Measurements from ENCODE around the gene GAK. TPM values are rescaled to one million over a fixed set of nuclear protein-coding genes. Genes with fewer than 3 reads are reported as not detected.

Gene GAK
- total RNA-seq, 6 experiments from 2014 or later, result 53.2 to 85.0 (median 64.5) TPM

DNA sequence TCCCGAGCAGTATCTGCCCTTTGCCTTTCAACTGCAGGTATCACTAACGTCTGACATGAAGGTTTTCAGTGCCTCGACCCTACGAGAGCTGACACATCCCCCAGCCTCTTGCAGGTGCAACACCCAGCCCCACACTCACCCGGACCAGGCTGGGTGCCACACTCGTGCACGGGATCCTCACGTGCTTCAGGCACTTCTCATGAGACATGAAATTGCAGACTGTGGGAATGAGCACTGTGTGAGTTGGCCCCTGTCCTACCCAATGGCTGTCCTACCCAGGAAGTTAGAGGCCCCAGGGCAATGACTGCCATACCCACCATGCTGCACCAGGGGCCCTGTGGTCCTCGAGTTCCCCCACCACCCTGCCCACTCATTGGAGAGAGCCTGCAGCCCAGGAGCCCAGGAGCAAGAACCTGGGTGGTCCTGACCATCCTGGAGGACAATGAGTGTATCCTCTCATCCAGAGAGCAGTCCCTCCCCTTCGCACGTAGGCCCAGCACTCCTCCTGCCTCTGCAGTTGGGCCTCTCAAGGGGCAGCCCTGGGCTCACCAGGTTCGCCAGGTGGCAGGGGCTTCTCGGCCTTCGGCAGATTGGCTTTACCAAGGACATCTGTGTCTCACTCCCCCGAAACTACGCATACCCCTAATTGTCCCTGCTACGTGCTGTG, 38.9 kb upstream of the GAK start:
- H3K9me3 ChIP-seq, result no peaks in the 10 kb centered on the region
- H3K36me3 ChIP-seq, result no peaks in the 10 kb centered on the region
- H3K27me3 ChIP-seq, result no peaks in the 10 kb centered on the region
- ATAC-seq, result no peak
- intact Hi-C loops (cut with DNase I), result loop anchor here in 1 of 2 donors (5.0 kb wide), 1 partner anchor 39 kb away; the partner anchor contains the start of genes GAK and TMEM175
- H3K4me1 ChIP-seq, result peaks cover 0 to 21% (median 5%) of the 10 kb centered on the region in 4 donors
- TF ChIP-seq CTCF (IDR thresholded peaks at IDR 0.05) (no peak), POLR2A (IDR thresholded peaks at IDR 0.05) (no peak)
- H3K4me3 ChIP-seq, result no peak overlapping the region
- no peak for DNase-seq
- H3K27ac ChIP-seq, result no peak overlapping the region
- 100% methylated on average over 5 of the region's 17 CpGs for WGBS (ENCODE audit: insufficient coverage, low coverage, low lambda C conversion rate, missing lambda C conversion rate)

DNA sequence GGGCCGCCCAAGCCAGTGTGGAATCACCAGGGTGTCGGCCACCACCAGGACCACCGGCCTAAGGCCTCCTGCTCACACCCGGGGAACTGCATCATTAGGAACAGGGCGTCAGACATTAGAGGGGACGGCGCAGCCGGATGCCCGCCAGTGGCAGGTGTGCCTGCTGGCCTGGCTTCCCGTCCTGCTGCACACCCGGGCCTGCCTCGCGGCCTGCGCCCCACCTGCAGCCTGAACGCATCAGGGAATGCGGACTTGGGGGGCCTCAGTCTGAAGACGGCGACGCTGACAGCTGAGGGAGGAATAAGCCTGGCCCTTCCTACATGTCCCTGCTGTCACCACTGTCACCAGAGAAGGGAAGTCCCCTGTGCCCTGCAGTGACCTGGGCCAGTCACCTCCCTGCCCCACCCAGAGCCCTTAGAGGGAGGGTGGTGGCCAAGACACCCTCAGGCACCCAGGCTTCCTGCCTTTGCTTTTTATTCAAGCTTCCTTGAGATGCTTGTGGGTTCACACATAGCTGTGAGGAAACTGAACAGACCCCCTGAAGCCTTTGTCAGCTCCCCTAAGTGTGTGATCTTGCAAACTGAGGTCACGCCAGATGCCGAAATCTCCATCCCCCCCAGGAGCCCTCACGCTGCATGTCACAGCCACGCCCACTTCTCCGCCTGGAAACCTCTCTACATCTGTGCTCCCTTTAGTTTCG, 38.1 kb upstream of the GAK start:
- no peak for DNase-seq
- no peaks in the 10 kb centered on the region for H3K36me3 ChIP-seq
- H3K4me1 ChIP-seq, result peaks cover 0 to 21% (median 5%) of the 10 kb centered on the region in 4 donors
- intact Hi-C loops (cut with DNase I), result loop anchor here in 1 of 2 donors (5.0 kb wide), 1 partner anchor 38 kb away; the partner anchor contains the start of genes GAK and TMEM175
- H3K4me3 ChIP-seq, result no peak overlapping the region
- no peaks in the 10 kb centered on the region for H3K27me3 ChIP-seq
- no peak for TF ChIP-seq POLR2A (IDR thresholded peaks at IDR 0.05)
- no peak for TF ChIP-seq CTCF (IDR thresholded peaks at IDR 0.05)
- H3K9me3 ChIP-seq, result no peaks in the 10 kb centered on the region
- no peak for ATAC-seq
- no peak overlapping the region for H3K27ac ChIP-seq
- WGBS (ENCODE audit: insufficient coverage, low coverage, low lambda C conversion rate, missing lambda C conversion rate), result 88% methylated on average over 5 of the region's 25 CpGs

DNA sequence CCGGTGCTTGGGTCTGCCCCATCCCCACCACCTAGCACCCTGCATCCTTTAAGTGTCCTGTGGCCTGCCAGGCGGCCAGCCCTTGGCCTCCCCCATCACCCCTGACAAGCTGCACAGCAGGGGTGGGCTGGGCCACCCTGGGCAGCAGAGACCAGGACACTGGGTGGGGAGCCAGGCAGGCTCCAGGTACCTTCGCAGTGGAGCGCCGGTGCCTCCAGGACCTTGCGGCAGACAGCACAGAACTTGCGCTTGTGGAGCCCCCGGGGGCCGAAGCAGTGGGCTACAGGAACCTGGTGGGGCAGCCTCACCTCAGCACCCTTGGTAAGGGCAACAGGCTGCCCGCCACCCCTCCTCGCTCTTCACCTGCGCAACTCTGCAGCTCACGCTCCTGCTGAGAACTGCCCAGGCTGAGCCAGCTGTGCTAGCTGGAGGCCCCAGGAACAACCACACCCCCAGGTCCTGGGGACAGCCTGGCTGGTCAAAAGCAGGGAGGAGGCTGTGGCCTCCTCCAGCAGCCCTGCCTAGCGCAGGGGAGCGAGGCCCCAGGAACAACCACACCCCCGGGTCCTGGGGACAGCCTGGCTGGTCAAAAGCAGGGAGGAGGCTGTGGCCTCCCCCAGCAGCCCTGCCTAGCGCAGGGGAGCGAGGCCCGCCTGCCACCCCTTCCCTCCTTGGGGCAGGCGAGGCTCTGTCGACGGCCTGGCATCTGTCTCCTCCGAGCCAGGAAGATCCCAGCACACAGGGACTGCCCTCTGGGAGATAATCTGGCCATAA, 36.7 kb upstream of the GAK start:
- DNase-seq (peak in 1 of 3 donors; percentile 15), ATAC-seq (no peak)
- no peaks in the 10 kb centered on the region for H3K27me3 ChIP-seq
- H3K36me3 ChIP-seq, result no peaks in the 10 kb centered on the region
- H3K27ac ChIP-seq, result no peak overlapping the region
- H3K4me3 ChIP-seq, result no peak overlapping the region
- H3K9me3 ChIP-seq, result no peaks in the 10 kb centered on the region
- TF ChIP-seq POLR2A (IDR thresholded peaks at IDR 0.05) (no peak), CTCF (IDR thresholded peaks at IDR 0.05) (no peak)
- WGBS (ENCODE audit: insufficient coverage, low coverage, low lambda C conversion rate, missing lambda C conversion rate), result 90% methylated on average over 2 of the region's 23 CpGs
- intact Hi-C loops (cut with DNase I), result no loop called here
- peaks cover 0 to 19% (median 5%) of the 10 kb centered on the region in 4 donors for H3K4me1 ChIP-seq

GRCh38 chr4:968221-968620, 36.1 kb upstream of the GAK start:
- no peak overlapping the region for H3K27ac ChIP-seq
- peaks cover 0 to 17% (median 5%) of the 10 kb centered on the region in 4 donors for H3K4me1 ChIP-seq
- DNase-seq (peak in 1 of 3 donors; percentile 20), ATAC-seq (no peak)
- WGBS (ENCODE audit: insufficient coverage, low coverage, low lambda C conversion rate, missing lambda C conversion rate), result 32% methylated on average over 7 of the region's 24 CpGs
- TF ChIP-seq CTCF (IDR thresholded peaks at IDR 0.05) (no peak), POLR2A (IDR thresholded peaks at IDR 0.05) (no peak)
- no peaks in the 10 kb centered on the region for H3K27me3 ChIP-seq
- no peaks in the 10 kb centered on the region for H3K9me3 ChIP-seq
- no peak overlapping the region for H3K4me3 ChIP-seq
- intact Hi-C loops (cut with DNase I), result no loop called here
- no peaks in the 10 kb centered on the region for H3K36me3 ChIP-seq

Measured in right lobe of liver (tissue), 6 donors.